GM12892 (cell line): ENCODE measurements around the gene BMPR2.
A peak's percentile ranks its signal among the peaks of the same experiment; 100 is the strongest.

Experiments used
- DNase-seq: peaks from one replicate; pipeline ENCODE4 v3.0.0; 2011; ENCODE audit not compliant: insufficient read length
- FAIRE-seq: peaks from 2 replicates; lab custom pipeline; 2011; peaks lifted over from hg19 to GRCh38; lab: Jason Lieb, UNC
- POLR2A ChIP-seq: IDR thresholded peaks from 2 replicates; pipeline ENCODE4 v1.6.1; 2011; ENCODE audit warnings: low read depth, low read length, control low read depth
- POLR2AphosphoS5 ChIP-seq: IDR thresholded peaks from 2 replicates; pipeline ENCODE4 v1.6.1; 2011; ENCODE audit warnings: low read depth, low read length, control low read depth
- TAF1 ChIP-seq: IDR thresholded peaks from 2 replicates; pipeline ENCODE4 v1.6.1; 2011; ENCODE audit warnings: low read depth, mild to moderate bottlenecking, control low read depth, low read length, borderline replicate concordance

The BMPR2 gene

DNA sequence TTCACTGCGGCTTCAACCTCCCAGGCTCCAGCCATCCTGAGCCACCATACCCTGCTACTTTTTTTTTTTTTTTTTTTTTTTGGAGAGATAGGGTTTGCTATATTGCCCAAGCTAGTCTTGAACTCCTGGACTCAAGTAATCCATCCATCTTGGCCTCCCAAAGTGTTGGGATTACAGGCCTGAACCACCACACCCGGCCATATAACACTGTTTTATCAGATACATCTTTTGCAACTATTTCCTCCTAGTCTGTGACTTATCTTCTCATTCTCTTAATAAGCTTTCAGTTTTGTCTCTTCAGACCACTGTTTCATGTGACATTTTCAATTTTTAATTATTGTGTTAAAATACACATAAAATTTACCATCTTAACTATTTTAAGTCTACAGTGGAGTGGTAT, 223.0 kb downstream of the BMPR2 start:
- FAIRE-seq: no peak
- TF ChIP-seq TAF1: no peak
- TF ChIP-seq POLR2A: no peak
- no peak for TF ChIP-seq POLR2AphosphoS5
- no peak for DNase-seq

DNA sequence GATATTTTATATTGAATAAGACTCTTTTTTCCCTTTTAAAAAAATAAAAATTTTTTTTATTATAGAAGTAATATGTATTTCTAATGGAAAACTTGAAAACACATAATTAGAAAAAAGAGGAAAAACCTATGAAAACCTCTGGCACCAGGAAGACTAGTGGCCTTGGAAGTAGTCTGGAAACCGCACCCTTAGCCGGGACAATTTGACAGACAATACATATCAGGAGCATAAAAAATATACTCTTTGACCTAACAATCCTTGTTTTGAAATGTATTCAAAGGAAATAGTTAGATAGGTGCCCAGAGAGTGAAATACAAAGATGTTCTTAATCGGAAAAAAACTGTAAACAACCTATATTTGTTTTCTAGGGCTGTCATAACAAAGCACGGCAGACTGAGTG, 223.8 kb downstream of the BMPR2 start:
- TF ChIP-seq POLR2AphosphoS5 (no peak), POLR2A (no peak), TAF1 (no peak)
- no peak for FAIRE-seq
- DNase-seq: no peak

DNA sequence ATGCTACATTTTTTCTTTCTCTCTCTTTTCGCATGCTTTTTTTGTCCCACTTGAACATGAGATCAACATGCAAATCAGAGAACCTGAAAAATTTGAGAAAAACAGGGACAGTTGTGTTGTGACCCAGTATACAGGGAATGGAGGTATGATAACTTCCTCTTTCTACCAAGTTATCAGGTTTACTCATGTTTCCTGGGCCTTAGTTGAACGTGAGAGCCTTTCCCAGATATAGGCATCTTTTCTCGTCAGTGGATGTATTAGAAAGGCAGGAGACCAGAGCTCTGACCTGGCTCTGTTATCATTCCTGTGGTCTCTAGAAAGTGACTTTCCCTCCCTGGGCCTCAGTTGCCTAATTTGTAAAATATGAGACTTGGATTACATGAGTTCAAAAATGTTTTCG, 228.6 kb downstream of the BMPR2 start:
- FAIRE-seq (peak; percentile 38), DNase-seq (no peak)

DNA sequence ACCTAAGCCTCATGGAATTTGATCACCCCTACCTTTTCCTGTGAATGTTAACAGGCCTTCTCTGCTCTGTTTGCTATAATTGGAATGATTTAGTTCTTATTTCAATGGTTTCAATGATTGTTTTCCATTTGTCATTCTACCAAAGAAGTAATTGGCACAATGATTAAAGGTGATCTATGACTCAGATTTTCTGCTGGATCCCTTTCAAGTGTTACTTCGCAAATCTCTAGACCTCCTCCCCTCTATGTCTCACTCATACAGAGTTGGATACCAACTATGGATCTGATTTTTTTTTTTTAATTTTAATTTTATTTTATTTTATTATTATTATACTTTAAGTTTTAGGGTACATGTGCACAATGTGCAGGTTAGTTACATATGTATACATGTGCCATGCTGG, 229.0 kb downstream of the BMPR2 start:
- no peak for FAIRE-seq
- DNase-seq: no peak
- TF ChIP-seq TAF1 (no peak), POLR2A (no peak), POLR2AphosphoS5 (no peak)

More for the DNA sequence above, 228.6 kb downstream of the BMPR2 start:
- no peak for TF ChIP-seq TAF1
- TF ChIP-seq POLR2A: no peak
- TF ChIP-seq POLR2AphosphoS5: no peak

DNA sequence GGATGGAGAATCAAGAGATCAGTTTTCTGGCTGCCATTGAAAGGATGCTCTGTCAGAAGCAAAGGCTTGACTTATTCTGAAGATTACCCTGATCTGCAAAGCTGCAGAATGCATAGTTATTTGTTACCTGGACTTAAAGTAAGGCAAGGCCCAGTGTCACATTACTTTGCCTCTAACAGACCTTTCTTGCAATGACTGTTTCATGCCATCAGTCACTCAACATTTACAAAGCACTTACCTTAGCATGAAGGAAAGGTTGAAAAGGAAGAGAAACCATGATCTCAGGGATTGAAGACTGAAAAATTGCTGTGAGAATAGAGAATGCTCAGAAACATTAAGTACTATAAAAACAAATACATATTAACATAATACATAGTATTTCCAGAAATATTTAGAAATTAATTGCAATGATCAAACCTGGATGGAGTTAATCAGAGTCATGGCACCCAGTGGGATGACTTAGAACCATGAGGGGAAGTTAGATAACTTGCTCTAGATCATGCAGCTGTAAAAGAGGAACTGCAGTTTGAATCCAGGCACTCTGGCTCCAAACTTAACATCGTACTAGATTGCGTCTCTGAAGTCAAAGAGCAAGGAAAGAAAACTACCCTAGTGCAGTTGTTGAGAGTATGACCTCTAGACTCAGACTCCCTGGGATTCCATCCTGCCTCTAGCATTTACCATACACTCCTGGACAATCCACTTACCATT, 232.2 kb downstream of the BMPR2 start:
- DNase-seq: no peak
- FAIRE-seq: peak; percentile 90
- TF ChIP-seq POLR2A (no peak), TAF1 (no peak), POLR2AphosphoS5 (no peak)

DNA sequence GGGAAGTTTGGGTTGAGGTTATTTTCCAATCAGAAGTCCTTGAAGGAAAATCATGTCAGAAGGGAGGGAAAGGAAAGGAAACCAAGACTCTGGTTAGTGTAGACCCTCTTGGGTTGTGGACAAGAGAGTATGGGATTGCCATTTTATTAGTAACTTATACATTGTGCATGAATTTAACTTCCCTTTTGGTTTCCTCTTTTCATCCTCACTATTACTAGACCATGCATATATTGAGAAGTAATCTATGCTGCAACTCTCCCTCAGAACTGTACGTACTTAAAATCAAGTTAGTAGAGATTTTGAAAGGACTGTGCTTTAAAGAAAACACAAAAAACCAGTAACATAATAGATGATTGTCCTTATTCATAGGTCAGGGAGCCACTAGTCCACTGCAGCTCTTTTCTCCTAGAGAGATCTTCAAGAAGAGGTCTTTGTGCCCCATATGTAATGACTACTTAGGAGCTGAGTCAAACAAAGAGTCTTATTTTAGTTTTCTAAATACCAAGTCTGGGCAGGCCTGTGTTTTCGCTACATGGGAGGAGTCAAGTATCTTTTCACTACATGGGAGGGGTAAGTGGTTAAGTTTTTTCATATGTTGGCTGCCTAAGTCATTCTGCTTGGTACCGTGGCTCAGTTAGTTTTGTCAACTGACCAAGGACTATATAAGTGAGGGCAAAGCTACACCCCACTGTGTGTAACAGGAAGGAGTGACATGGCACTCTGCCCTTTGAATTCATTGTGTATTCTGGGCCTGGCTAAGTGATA, 233.4 kb downstream of the BMPR2 start:
- FAIRE-seq (peak; percentile 97), DNase-seq (no peak)
- TF ChIP-seq POLR2AphosphoS5: no peak
- TF ChIP-seq POLR2A: no peak
- no peak for TF ChIP-seq TAF1

DNA sequence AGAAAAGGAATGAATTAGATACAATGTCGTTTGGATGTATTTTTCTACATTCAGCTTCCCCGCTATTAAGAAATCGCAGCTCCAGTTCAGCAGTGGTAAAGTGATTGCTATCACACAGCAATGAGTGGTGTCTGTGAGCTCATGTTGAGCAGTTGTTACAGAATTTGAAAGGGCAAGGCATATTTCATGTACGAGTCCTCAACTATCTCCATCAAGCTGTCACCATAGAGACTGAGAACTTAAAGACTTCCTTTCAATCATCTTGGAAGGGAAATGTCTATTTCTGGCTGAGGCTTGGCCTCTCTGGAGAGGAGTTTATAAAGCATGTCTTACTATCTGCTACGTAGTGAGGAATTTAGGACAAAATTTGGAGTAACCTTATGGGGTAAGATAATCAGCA, 234.3 kb downstream of the BMPR2 start:
- DNase-seq (no peak), FAIRE-seq (no peak)
- TF ChIP-seq POLR2A (no peak), TAF1 (no peak), POLR2AphosphoS5 (no peak)

DNA sequence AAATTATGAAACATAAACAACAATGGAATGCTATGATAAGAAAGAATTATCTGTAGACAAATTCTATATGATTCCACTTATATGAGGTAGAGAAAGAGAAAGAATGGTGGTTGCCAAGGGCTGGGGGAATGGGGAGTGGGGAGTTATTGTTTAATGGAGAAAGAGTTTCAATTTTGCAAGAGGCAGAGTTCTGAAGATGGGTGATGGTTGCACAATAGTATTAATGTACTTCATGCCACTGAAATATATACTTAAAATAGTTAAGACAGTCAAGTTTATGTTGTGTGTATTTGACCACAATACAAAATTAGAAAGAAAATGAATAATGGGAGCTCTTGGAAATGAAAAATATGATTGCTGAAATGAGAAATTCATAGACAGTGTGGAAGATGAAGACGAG, 236.0 kb downstream of the BMPR2 start:
- DNase-seq: no peak
- no peak for FAIRE-seq
- no peak for TF ChIP-seq TAF1
- no peak for TF ChIP-seq POLR2AphosphoS5
- TF ChIP-seq POLR2A: no peak

DNA sequence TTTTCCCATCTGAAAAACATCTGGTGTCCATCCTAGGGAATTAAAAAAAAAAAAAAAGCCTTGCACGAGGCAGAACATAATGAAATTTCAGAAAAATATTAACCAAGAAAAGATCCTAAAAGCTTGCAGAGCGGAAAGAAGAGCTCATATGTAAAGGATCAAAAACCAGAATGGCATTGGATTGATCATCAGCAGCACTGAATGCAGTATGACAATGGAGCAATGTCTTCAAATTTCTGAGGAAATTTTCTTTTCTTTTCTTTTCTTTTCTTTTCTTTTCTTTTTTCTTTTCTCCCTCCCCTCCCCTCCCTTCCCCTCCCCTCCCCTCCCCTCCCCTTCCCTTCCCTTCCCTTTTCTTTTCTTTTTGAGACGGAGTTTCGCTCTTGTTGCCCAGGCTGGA, 237.4 kb downstream of the BMPR2 start:
- TF ChIP-seq POLR2AphosphoS5: no peak
- TF ChIP-seq POLR2A: no peak
- no peak for TF ChIP-seq TAF1
- no peak for FAIRE-seq
- no peak for DNase-seq
